A673 (cell line): Measurements from ENCODE around the gene RS1. TPM values are rescaled to one million over a fixed set of nuclear protein-coding genes. Genes with fewer than 3 reads are reported as not detected.

Source experiments
- BruUV-seq: library from RNA; stranded (reverse); fragments of 400-500 nt; replicated peaks from 2 replicates; lab custom pipeline; 2021; lab: Mats Ljungman, UMichigan
- CTCF ChIA-PET: fragments of 300-600 bp; sonication (Branson Sonifier 250); formaldehyde crosslinking; loops from one replicate; lab custom pipeline; 2022; ENCODE audit warnings: antibody characterized with exemption; lab: Charles Lee
- POLR2A ChIA-PET: fragments of 300-600 bp; sonication (Branson Sonifier 250); formaldehyde crosslinking; loops from one replicate; lab custom pipeline; 2022; ENCODE audit warnings: antibody characterized with exemption; ENCODE audit not compliant: low non-redundant PET; lab: Charles Lee
- DNase-seq: peaks from one replicate; pipeline ENCODE4 v3.0.0-alpha.2; 2015; ENCODE audit warnings: low spot score
- H3K27ac ChIP-seq: fragments of 200-600 bp; sonication (generic); 2 replicates; pipeline ENCODE4 v1.5.1; 2016; ENCODE audit warnings: mixed run types, low read depth, mild to moderate bottlenecking, mixed read lengths, antibody characterized with exemption, low read length; ENCODE audit not compliant: poor library complexity, severe bottlenecking
- H3K27me3 ChIP-seq: fragments of 200-600 bp; sonication (generic); replicated peaks from 2 replicates; pipeline ENCODE4 v1.6.1; 2017; ENCODE audit warnings: mixed run types, low read depth, mild to moderate bottlenecking, mixed read lengths, antibody characterized with exemption, low read length; ENCODE audit not compliant: insufficient read depth, poor library complexity
- H3K36me3 ChIP-seq: fragments of 200-600 bp; sonication (generic); 2 replicates; pipeline ENCODE4 v1.6.1; 2016; ENCODE audit warnings: mixed run types, mild to moderate bottlenecking, mixed read lengths, antibody characterized with exemption, low read length; ENCODE audit not compliant: insufficient read depth, poor library complexity, severe bottlenecking
- H3K4me1 ChIP-seq: fragments of 200-600 bp; sonication (generic); 2 replicates; pipeline ENCODE4 v1.6.1; 2017; ENCODE audit warnings: mixed run types, mild to moderate bottlenecking, mixed read lengths, antibody characterized with exemption, low read length; ENCODE audit not compliant: insufficient read depth, poor library complexity, severe bottlenecking
- H3K4me3 ChIP-seq: fragments of 200-600 bp; sonication (generic); 2 replicates; pipeline ENCODE4 v1.5.1; 2016; ENCODE audit warnings: low read depth, mixed run types, mild to moderate bottlenecking, mixed read lengths, low read length; ENCODE audit not compliant: poor library complexity, severe bottlenecking
- H3K9me3 ChIP-seq: fragments of 200-600 bp; sonication (generic); 2 replicates; pipeline ENCODE4 v1.6.1; 2016; ENCODE audit warnings: mixed run types, low read depth, mild to moderate bottlenecking, mixed read lengths, antibody characterized with exemption, low read length; ENCODE audit not compliant: poor library complexity, severe bottlenecking
- CTCF ChIP-seq: fragments of 300-800, 200-600 bp; sonication (generic); conservative IDR thresholded peaks from 2 replicates; pipeline ENCODE4 v1.5.1; 2017; ENCODE audit warnings: low read depth, mild to moderate bottlenecking, antibody characterized with exemption, low read length, moderate library complexity, mixed read lengths
- EZH2 ChIP-seq: fragments of 200-600 bp; sonication (generic); IDR thresholded peaks from 2 replicates; pipeline ENCODE4 v1.6.1; 2017; ENCODE audit warnings: borderline replicate concordance, low read depth, mild to moderate bottlenecking, mixed read lengths, antibody characterized with exemption, low read length; ENCODE audit not compliant: poor library complexity, severe bottlenecking
- intact Hi-C: fragments of 100-400 bp; cut with micrococcal nuclease; formaldehyde crosslinking; loops from one replicate; pipeline ENCODE4 v1.10.0; 2022; ENCODE audit not compliant: unreplicated experiment
- total RNA-seq: library from RNA; stranded (reverse); gene quantifications from 2 replicates; pipeline ENCODE4 v1.2.3, GENCODE V29; 2021

RS1 gene
- total RNA-seq, 1 experiment from 2014 or later = not detected

- Histone ChIP-seq H3K36me3 (no peaks in the 10 kb centered on the region), H3K9me3 (no peaks in the 10 kb centered on the region), H3K27me3 (peaks cover 6% of the 10 kb centered on the region), H3K4me1 (no peaks in the 10 kb centered on the region), H3K4me3 (no peak overlapping the region), H3K27ac (no peak overlapping the region)
- TF ChIP-seq CTCF (no peak), EZH2 (no peak)
- POLR2A ChIA-PET = no interaction called here
- intact Hi-C loops = no loop called here
- no TSS peak for BruUV-seq
- CTCF ChIA-PET = interaction anchor here (0.7 kb wide), 1 partner anchor 37 kb away, joined by 5 read pairs; no protein-coding TSS in a partner anchor
- DNase-seq = no peak
These were observed 52.6 kb downstream of the RS1 start for GRCh38 chrX:18619288-18619687.

DNA sequence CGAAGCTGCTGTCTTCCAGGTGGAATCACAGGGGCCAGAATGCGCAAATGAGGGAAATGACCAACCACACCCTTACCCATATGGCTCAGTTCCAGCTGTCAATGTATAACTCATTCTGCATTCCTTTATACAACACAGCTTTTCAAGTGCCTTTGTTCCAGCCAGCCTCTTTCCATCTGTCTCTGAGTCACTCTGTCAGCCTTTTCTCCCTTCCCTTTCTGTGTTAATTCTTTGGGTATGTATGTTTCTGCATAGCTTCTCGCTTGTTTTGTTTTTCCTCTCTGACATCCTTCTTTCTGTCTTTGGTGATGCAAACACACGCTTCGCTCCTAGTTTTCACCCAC, 54.5 kb downstream of the RS1 start:
- Histone ChIP-seq H3K36me3 (no peaks in the 10 kb centered on the region), H3K27me3 (peaks cover 6% of the 10 kb centered on the region), H3K4me1 (no peaks in the 10 kb centered on the region), H3K4me3 (no peak overlapping the region), H3K27ac (no peak overlapping the region), H3K9me3 (no peaks in the 10 kb centered on the region)
- intact Hi-C loops = no loop called here
- DNase-seq = peak; percentile 36
- POLR2A ChIA-PET = no interaction called here
- TF ChIP-seq EZH2 = no peak
- no peak for TF ChIP-seq CTCF
- CTCF ChIA-PET = no interaction called here
- BruUV-seq = no TSS peak

- BruUV-seq = no TSS peak
- CTCF ChIA-PET = no interaction called here
- TF ChIP-seq EZH2 (no peak), CTCF (no peak)
- intact Hi-C loops = no loop called here
- H3K36me3 ChIP-seq = no peaks in the 10 kb centered on the region
- no peak overlapping the region for H3K4me3 ChIP-seq
- H3K9me3 ChIP-seq = no peaks in the 10 kb centered on the region
- POLR2A ChIA-PET = no interaction called here
- peaks cover 4% of the 10 kb centered on the region for H3K27me3 ChIP-seq
- no peaks in the 10 kb centered on the region for H3K4me1 ChIP-seq
- H3K27ac ChIP-seq = no peak overlapping the region
- DNase-seq = no peak
These were observed 55.1 kb downstream of the RS1 start for GRCh38 chrX:18616688-18617406.
